Parathyroid adenoma (tissue), 2 donors: ENCODE results near the gene HDDC3.

ENCODE experiments used
- H2AFZ ChIP-seq: fragments of 300-600 bp; sonication (generic); one replicate; pipeline ENCODE4 v1.7.0; 2017; ENCODE audit warnings: antibody characterized with exemption, mild to moderate bottlenecking
- H3K27ac ChIP-seq: fragments of 300-600 bp; sonication (generic); one replicate; pipeline ENCODE4 v1.7.0; 2017
- H3K27me3 ChIP-seq: fragments of 300-600 bp; sonication (generic); one replicate; pipeline ENCODE4 v1.7.0; 2017; ENCODE audit warnings: low read length; ENCODE audit not compliant: control insufficient read depth, insufficient read depth
- H3K36me3 ChIP-seq: fragments of 300-600 bp; sonication (generic); one replicate; pipeline ENCODE4 v1.7.0; 2017; ENCODE audit warnings: low read length; ENCODE audit not compliant: control insufficient read depth, insufficient read depth
- H3K4me1 ChIP-seq: fragments of 300-600 bp; sonication (generic); one replicate; pipeline ENCODE4 v1.7.0; 2017; ENCODE audit warnings: control low read depth
- H3K4me2 ChIP-seq: fragments of 300-600 bp; sonication (generic); one replicate; pipeline ENCODE4 v1.7.0; 2017; ENCODE audit warnings: low read length
- H3K4me3 ChIP-seq: fragments of 300-600 bp; sonication (generic); one replicate; pipeline ENCODE4 v1.7.0; 2017; ENCODE audit warnings: low read depth, low read length
- H3K79me2 ChIP-seq: fragments of 300-600 bp; sonication (generic); one replicate; pipeline ENCODE4 v1.7.0; 2017; ENCODE audit warnings: control low read depth
- H3K9ac ChIP-seq: fragments of 300-600 bp; sonication (generic); one replicate; pipeline ENCODE4 v1.7.0; 2017; ENCODE audit warnings: mild to moderate bottlenecking
- H3K9me3 ChIP-seq: fragments of 300-600 bp; sonication (generic); one replicate; pipeline ENCODE4 v1.7.0; 2017; ENCODE audit warnings: low read length; ENCODE audit not compliant: control insufficient read depth
- CTCF ChIP-seq: fragments of 300-600 bp; sonication (generic); IDR thresholded peaks from one replicate; pipeline ENCODE4 v1.7.0; 2017; ENCODE audit warnings: antibody characterized with exemption, mild to moderate bottlenecking
- donor health status: primary hyperparathyroidism.

The HDDC3 gene

DNA sequence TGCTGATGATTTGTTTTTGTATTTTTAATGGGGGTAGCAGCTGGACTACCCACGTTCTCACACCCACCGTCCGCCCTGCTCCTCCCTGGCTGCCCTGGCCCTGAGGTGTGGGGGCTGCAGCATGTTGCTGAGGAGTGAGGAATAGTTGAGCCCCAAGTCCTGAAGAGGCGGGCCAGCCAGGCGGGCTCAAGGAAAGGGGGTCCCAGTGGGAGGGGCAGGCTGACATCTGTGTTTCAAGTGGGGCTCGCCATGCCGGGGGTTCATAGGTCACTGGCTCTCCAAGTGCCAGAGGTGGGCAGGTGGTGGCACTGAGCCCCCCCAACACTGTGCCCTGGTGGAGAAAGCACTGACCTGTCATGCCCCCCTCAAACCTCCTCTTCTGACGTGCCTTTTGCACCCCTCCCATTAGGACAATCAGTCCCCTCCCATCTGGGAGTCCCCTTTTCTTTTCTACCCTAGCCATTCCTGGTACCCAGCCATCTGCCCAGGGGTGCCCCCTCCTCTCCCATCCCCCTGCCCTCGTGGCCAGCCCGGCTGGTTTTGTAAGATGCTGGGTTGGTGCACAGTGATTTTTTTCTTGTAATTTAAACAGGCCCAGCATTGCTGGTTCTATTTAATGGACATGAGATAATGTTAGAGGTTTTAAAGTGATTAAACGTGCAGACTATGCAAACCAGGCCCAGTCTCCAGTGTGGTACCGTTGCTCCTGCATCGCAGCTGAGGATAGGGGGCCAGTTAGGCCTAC is 49.4 kb downstream of the HDDC3 start:
- H3K4me1 ChIP-seq: no peaks in the 10 kb centered on the region
- no peak for TF ChIP-seq CTCF
- H3K79me2 ChIP-seq: no peaks in the 10 kb centered on the region
- peak overlapping the region; percentile 76 for H3K27ac ChIP-seq
- no peaks in the 10 kb centered on the region for H3K27me3 ChIP-seq
- H3K4me3 ChIP-seq: no peak overlapping the region
- H2AFZ ChIP-seq: no peak overlapping the region
- no peak overlapping the region for H3K9ac ChIP-seq
- no peaks in the 10 kb centered on the region for H3K9me3 ChIP-seq
- no peaks in the 10 kb centered on the region for H3K36me3 ChIP-seq
- H3K4me2 ChIP-seq: no peak overlapping the region

DNA sequence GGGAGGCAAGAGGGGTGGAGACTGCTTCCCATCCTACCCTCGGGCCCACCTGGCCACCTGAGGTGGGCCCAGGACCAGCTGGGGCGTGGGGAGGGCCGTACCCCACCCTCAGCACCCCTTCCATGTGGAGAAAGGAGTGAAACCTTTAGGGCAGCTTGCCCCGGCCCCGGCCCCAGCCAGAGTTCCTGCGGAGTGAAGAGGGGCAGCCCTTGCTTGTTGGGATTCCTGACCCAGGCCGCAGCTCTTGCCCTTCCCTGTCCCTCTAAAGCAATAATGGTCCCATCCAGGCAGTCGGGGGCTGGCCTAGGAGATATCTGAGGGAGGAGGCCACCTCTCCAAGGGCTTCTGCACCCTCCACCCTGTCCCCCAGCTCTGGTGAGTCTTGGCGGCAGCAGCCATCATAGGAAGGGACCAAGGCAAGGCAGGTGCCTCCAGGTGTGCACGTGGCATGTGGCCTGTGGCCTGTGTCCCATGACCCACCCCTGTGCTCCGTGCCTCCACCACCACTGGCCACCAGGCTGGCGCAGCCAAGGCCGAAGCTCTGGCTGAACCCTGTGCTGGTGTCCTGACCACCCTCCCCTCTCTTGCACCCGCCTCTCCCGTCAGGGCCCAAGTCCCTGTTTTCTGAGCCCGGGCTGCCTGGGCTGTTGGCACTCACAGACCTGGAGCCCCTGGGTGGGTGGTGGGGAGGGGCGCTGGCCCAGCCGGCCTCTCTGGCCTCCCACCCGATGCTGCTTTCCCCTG is 50.2 kb downstream of the HDDC3 start:
- TF ChIP-seq CTCF: no peak
- Histone ChIP-seq H3K4me1 (no peaks in the 10 kb centered on the region), H3K27ac (no peak overlapping the region), H2AFZ (no peak overlapping the region), H3K27me3 (no peaks in the 10 kb centered on the region), H3K4me2 (no peak overlapping the region), H3K36me3 (no peaks in the 10 kb centered on the region), H3K9me3 (no peaks in the 10 kb centered on the region), H3K9ac (no peak overlapping the region), H3K79me2 (no peaks in the 10 kb centered on the region), H3K4me3 (no peak overlapping the region)

GRCh38 chr15:90881181-90881977 is 51.0 kb downstream of the HDDC3 start:
- no peak overlapping the region for H3K27ac ChIP-seq

DNA sequence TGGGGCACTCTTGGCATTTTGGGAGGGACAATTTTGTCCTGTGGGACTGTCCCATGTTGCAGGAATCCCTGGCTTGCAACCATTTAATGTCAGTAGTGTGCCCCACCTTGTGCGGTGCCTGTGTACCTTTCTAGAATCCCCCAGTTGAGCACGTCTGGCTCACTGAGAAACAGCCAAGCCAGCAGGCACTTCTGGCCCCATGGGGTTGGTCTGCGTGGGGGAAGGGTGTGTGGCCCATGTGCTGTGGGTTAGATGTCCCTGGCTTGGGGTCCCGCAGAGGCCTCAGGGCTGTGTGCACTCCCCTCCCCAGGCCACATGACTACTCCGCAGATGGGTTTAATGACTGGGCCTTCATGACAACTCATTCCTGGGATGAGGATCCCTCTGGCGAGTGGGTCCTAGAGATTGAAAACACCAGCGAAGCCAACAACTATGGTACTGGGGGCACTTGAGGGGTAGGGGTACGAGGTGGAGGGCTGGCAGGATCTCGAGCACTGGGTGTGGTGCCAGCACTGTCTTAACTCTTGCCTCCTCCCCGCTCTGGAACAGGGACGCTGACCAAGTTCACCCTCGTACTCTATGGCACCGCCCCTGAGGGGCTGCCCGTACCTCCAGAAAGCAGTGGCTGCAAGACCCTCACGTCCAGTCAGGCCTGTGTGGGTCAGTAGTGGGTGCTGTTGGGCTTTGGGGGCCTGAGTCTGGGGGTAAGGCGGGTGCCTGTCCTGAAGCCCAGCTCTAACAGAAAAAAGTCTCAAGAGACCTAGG is 51.8 kb downstream of the HDDC3 start:
- Histone ChIP-seq H3K4me3 (no peak overlapping the region), H3K4me1 (no peaks in the 10 kb centered on the region), H3K79me2 (no peaks in the 10 kb centered on the region), H3K27ac (no peak overlapping the region), H2AFZ (no peak overlapping the region), H3K27me3 (no peaks in the 10 kb centered on the region), H3K9me3 (no peaks in the 10 kb centered on the region), H3K9ac (no peak overlapping the region), H3K4me2 (no peak overlapping the region), H3K36me3 (no peaks in the 10 kb centered on the region)
- TF ChIP-seq CTCF: no peak

More at GRCh38 chr15:90881181-90881977, 51.0 kb downstream of the HDDC3 start:
- H2AFZ ChIP-seq: no peak overlapping the region
- H3K9ac ChIP-seq: no peak overlapping the region
- H3K36me3 ChIP-seq: no peaks in the 10 kb centered on the region
- H3K27me3 ChIP-seq: no peaks in the 10 kb centered on the region
- TF ChIP-seq CTCF: no peak
- H3K4me3 ChIP-seq: no peak overlapping the region
- H3K79me2 ChIP-seq: no peaks in the 10 kb centered on the region
- H3K9me3 ChIP-seq: no peaks in the 10 kb centered on the region
- H3K4me1 ChIP-seq: no peaks in the 10 kb centered on the region
- no peak overlapping the region for H3K4me2 ChIP-seq
